Epithelial cell of proximal tubule (primary cell): Measurements from ENCODE around the gene MYBPH. TPM values are rescaled to one million over a fixed set of nuclear protein-coding genes. Genes with fewer than 3 reads are reported as not detected.
A peak's percentile ranks its signal among the peaks of the same experiment; 100 is the strongest.

ENCODE experiments used
- DNase-seq: peaks from one replicate; pipeline ENCODE4 v3.0.0-alpha.2; 2011; ENCODE audit warnings: low read depth
- H3K4me3 ChIP-seq: 2 replicates; pipeline ENCODE4 v1.5.1; 2011; ENCODE audit warnings: low read depth, mild to moderate bottlenecking, low read length
- CTCF ChIP-seq: conservative IDR thresholded peaks from 2 replicates; pipeline ENCODE4 v1.5.1; 2012; ENCODE audit warnings: low read depth, mild to moderate bottlenecking, low read length
- total RNA-seq: library from RNA; depleted of rRNA; stranded (reverse); fragments of >200 nt; gene quantifications from 2 replicates; pipeline ENCODE4 v1.2.3, GENCODE V29; 2015

Gene MYBPH
- total RNA-seq, 1 donor from 2014 or later, result not detected

GRCh38 chr1:203173011-203173555 is 2.5 kb downstream of the MYBPH start:
- TF ChIP-seq CTCF, result no peak
- no peak overlapping the region for H3K4me3 ChIP-seq
- no peak for DNase-seq

GRCh38 chr1:203172184-203173010 is 3.2 kb downstream of the MYBPH start:
- H3K4me3 ChIP-seq, result no peak overlapping the region
- DNase-seq, result no peak
- TF ChIP-seq CTCF, result peak; percentile 79

GRCh38 chr1:203171341-203172183 is 4.1 kb downstream of the MYBPH start:
- TF ChIP-seq CTCF, result no peak
- no peak for DNase-seq
- no peak overlapping the region for H3K4me3 ChIP-seq

- no peak overlapping the region for H3K4me3 ChIP-seq
- DNase-seq, result no peak
- no peak for TF ChIP-seq CTCF
Observed at GRCh38 chr1:203170625-203171330, 4.8 kb downstream of the MYBPH start.

GRCh38 chr1:203169770-203170520 is 5.7 kb downstream of the MYBPH start:
- DNase-seq, result no peak
- no peak overlapping the region for H3K4me3 ChIP-seq
- TF ChIP-seq CTCF, result no peak

GRCh38 chr1:203168991-203169390 is 6.6 kb downstream of the MYBPH start:
- TF ChIP-seq CTCF, result no peak
- DNase-seq, result no peak
- no peak overlapping the region for H3K4me3 ChIP-seq
